ENCODE measurements around the gene IARS1.

The IARS1 gene

GRCh38 chr9:92310562-92310961 is 17.1 kb upstream of the IARS1 start:
- Mint-ChIP-seq H3K4me3 (no peak overlapping the region), H3K4me1 (peaks cover 28% of the 10 kb centered on the region), H3K36me3 (peaks cover 97% of the 10 kb centered on the region), H3K27ac (no peak overlapping the region), H3K9me3 (no peaks in the 10 kb centered on the region)
- ATAC-seq (no peak), DNase-seq (ENCODE audit: low spot score in 2 of 2) (no peak)

GRCh38 chr9:92308893-92309292 is 15.4 kb upstream of the IARS1 start:
- Mint-ChIP-seq H3K9me3 (no peaks in the 10 kb centered on the region), H3K27ac (peak overlapping the region; percentile 20), H3K4me1 (peaks cover 18% of the 10 kb centered on the region), H3K4me3 (no peak overlapping the region), H3K36me3 (peaks cover 100% of the 10 kb centered on the region)
- ATAC-seq = no peak
- no peak for DNase-seq (ENCODE audit: low spot score in 2 of 2)

GRCh38 chr9:92300936-92301335 is 7.4 kb upstream of the IARS1 start:
- H3K36me3 Mint-ChIP-seq = peaks cover 100% of the 10 kb centered on the region
- DNase-seq (ENCODE audit: low spot score in 2 of 2) (no peak), ATAC-seq (no peak)
- no peak overlapping the region for H3K27ac Mint-ChIP-seq
- H3K4me3 Mint-ChIP-seq = no peak overlapping the region
- H3K4me1 Mint-ChIP-seq = peaks cover 6% of the 10 kb centered on the region
- no peaks in the 10 kb centered on the region for H3K9me3 Mint-ChIP-seq

- ATAC-seq (no peak), DNase-seq (ENCODE audit: low spot score in 2 of 2) (no peak)
- Mint-ChIP-seq H3K9me3 (no peaks in the 10 kb centered on the region), H3K27ac (peak overlapping the region; percentile 67), H3K36me3 (peaks cover 88% of the 10 kb centered on the region), H3K4me1 (peaks cover 19% of the 10 kb centered on the region), H3K4me3 (no peak overlapping the region)
Observed at GRCh38 chr9:92299116-92299515, 5.6 kb upstream of the IARS1 start.

- peaks cover 27% of the 10 kb centered on the region for H3K4me1 Mint-ChIP-seq
- peaks cover 88% of the 10 kb centered on the region for H3K36me3 Mint-ChIP-seq
- H3K4me3 Mint-ChIP-seq = peak overlapping the region; percentile 40
- DNase-seq (ENCODE audit: low spot score in 2 of 2) = no peak
- no peaks in the 10 kb centered on the region for H3K9me3 Mint-ChIP-seq
- H3K27ac Mint-ChIP-seq = peak overlapping the region; percentile 67
- ATAC-seq = no peak
Observed at GRCh38 chr9:92298036-92298435, 4.5 kb upstream of the IARS1 start.

- Mint-ChIP-seq H3K4me3 (peak overlapping the region; percentile 40), H3K9me3 (no peaks in the 10 kb centered on the region), H3K4me1 (peaks cover 31% of the 10 kb centered on the region), H3K27ac (peak overlapping the region; percentile 67), H3K36me3 (peaks cover 88% of the 10 kb centered on the region)
- DNase-seq (ENCODE audit: low spot score in 2 of 2) (no peak), ATAC-seq (no peak)
Observed at GRCh38 chr9:92297611-92298010, 4.1 kb upstream of the IARS1 start.

GRCh38 chr9:92295827-92296258 is 2.3 kb upstream of the IARS1 start:
- Mint-ChIP-seq H3K27ac (no peak overlapping the region), H3K36me3 (peaks cover 88% of the 10 kb centered on the region), H3K4me3 (no peak overlapping the region), H3K4me1 (peaks cover 46% of the 10 kb centered on the region), H3K9me3 (no peaks in the 10 kb centered on the region)
- DNase-seq (ENCODE audit: low spot score in 2 of 2) (no peak), ATAC-seq (no peak)

- ATAC-seq (no peak), DNase-seq (ENCODE audit: low spot score in 2 of 2) (no peak)
- Mint-ChIP-seq H3K27ac (no peak overlapping the region), H3K4me1 (peaks cover 48% of the 10 kb centered on the region), H3K9me3 (no peaks in the 10 kb centered on the region), H3K4me3 (peak overlapping the region; percentile 75), H3K36me3 (peaks cover 88% of the 10 kb centered on the region)
Observed at GRCh38 chr9:92295240-92295790, 1.8 kb upstream of the IARS1 start.

- ATAC-seq (no peak), DNase-seq (ENCODE audit: low spot score in 2 of 2) (peak; percentile 4 to 66)
Observed at GRCh38 chr9:92294297-92294676, 790 bp upstream of the IARS1 start.

GRCh38 chr9:92293075-92293354 is 482 bp downstream of the IARS1 start:
- Mint-ChIP-seq H3K4me1 (peaks cover 48% of the 10 kb centered on the region), H3K27ac (peak overlapping the region; percentile 99), H3K9me3 (no peaks in the 10 kb centered on the region), H3K36me3 (peaks cover 88% of the 10 kb centered on the region), H3K4me3 (peak overlapping the region; percentile 75)
- DNase-seq (ENCODE audit: low spot score in 2 of 2) (no peak), ATAC-seq (no peak)

More at GRCh38 chr9:92294297-92294676, 790 bp upstream of the IARS1 start:
- H3K4me3 Mint-ChIP-seq = peak overlapping the region; percentile 75
- H3K36me3 Mint-ChIP-seq = peaks cover 88% of the 10 kb centered on the region
- peak overlapping the region; percentile 99 for H3K27ac Mint-ChIP-seq
- H3K4me1 Mint-ChIP-seq = peaks cover 48% of the 10 kb centered on the region
- no peaks in the 10 kb centered on the region for H3K9me3 Mint-ChIP-seq

GRCh38 chr9:92292338-92293074 is 991 bp downstream of the IARS1 start:
- H3K36me3 Mint-ChIP-seq = peaks cover 88% of the 10 kb centered on the region

GRCh38 chr9:92291577-92291976 is 1.9 kb downstream of the IARS1 start:
- peak overlapping the region; percentile 75 for H3K4me3 Mint-ChIP-seq
- ATAC-seq (no peak), DNase-seq (ENCODE audit: low spot score in 2 of 2) (no peak)
- no peaks in the 10 kb centered on the region for H3K9me3 Mint-ChIP-seq
- H3K4me1 Mint-ChIP-seq = peaks cover 42% of the 10 kb centered on the region
- peaks cover 88% of the 10 kb centered on the region for H3K36me3 Mint-ChIP-seq
- peak overlapping the region; percentile 99 for H3K27ac Mint-ChIP-seq

More at GRCh38 chr9:92292338-92293074, 991 bp downstream of the IARS1 start:
- Mint-ChIP-seq H3K4me3 (peak overlapping the region; percentile 75), H3K9me3 (no peaks in the 10 kb centered on the region), H3K4me1 (peaks cover 48% of the 10 kb centered on the region), H3K27ac (peak overlapping the region; percentile 99)
- DNase-seq (ENCODE audit: low spot score in 2 of 2) = no peak
- no peak for ATAC-seq

GRCh38 chr9:92290785-92291429 is 2.6 kb downstream of the IARS1 start:
- Mint-ChIP-seq H3K36me3 (peaks cover 89% of the 10 kb centered on the region), H3K4me3 (peak overlapping the region; percentile 75), H3K27ac (peak overlapping the region; percentile 99), H3K9me3 (no peaks in the 10 kb centered on the region), H3K4me1 (peaks cover 42% of the 10 kb centered on the region)
- ATAC-seq (no peak), DNase-seq (ENCODE audit: low spot score in 2 of 2) (no peak)

GRCh38 chr9:92289708-92290390 is 3.6 kb downstream of the IARS1 start:
- H3K9me3 Mint-ChIP-seq = no peaks in the 10 kb centered on the region
- no peak for DNase-seq (ENCODE audit: low spot score in 2 of 2)
- H3K27ac Mint-ChIP-seq = no peak overlapping the region
- no peak for ATAC-seq
- H3K4me1 Mint-ChIP-seq = peaks cover 33% of the 10 kb centered on the region
- no peak overlapping the region for H3K4me3 Mint-ChIP-seq
- H3K36me3 Mint-ChIP-seq = peaks cover 100% of the 10 kb centered on the region

- H3K9me3 Mint-ChIP-seq = no peaks in the 10 kb centered on the region
- ATAC-seq (no peak), DNase-seq (ENCODE audit: low spot score in 2 of 2) (no peak)
- H3K36me3 Mint-ChIP-seq = peaks cover 100% of the 10 kb centered on the region
- H3K27ac Mint-ChIP-seq = no peak overlapping the region
- H3K4me3 Mint-ChIP-seq = no peak overlapping the region
- peaks cover 24% of the 10 kb centered on the region for H3K4me1 Mint-ChIP-seq
Observed at GRCh38 chr9:92279302-92279701, 14.2 kb downstream of the IARS1 start.

Measured in stimulated activated effector memory CD8-positive, alpha-beta T cell treated with anti-CD3 and anti-CD28 coated beads, Interleukin-12 subunit alpha, Interleukin-12 subunit beta, amount 100 ng/mL, for 72 hours (primary cell).